GM21390 (cell line): ENCODE measurements around the gene TBC1D10B.
A peak's percentile ranks its signal among the peaks of the same experiment; 100 is the strongest.
"Not testable (repeated sequence)": the region's sequence is repeated elsewhere in the genome, so short reads cannot be mapped to it uniquely, and the experiment has no call there.

ENCODE experiments used
- ATAC-seq: cut with Tn5 transposase; IDR thresholded peaks from one replicate; pipeline ENCODE4 v1.9.1; 2021; ENCODE audit not compliant: unreplicated experiment

TBC1D10B gene

GRCh38 chr16:30398661-30399434 lies 28.6 kb upstream of the TBC1D10B start:
- no peak for ATAC-seq

- no peak for ATAC-seq
Measured at GRCh38 chr16:30397776-30398660, 27.7 kb upstream of the TBC1D10B start.

GRCh38 chr16:30397056-30397455 lies 26.8 kb upstream of the TBC1D10B start:
- ATAC-seq: no peak

GRCh38 chr16:30396627-30397026 lies 26.3 kb upstream of the TBC1D10B start:
- not testable (repeated sequence) for ATAC-seq

- ATAC-seq: no peak
Measured at GRCh38 chr16:30395992-30396585, 25.8 kb upstream of the TBC1D10B start.

GRCh38 chr16:30395155-30395991 lies 25.1 kb upstream of the TBC1D10B start, which contains the start of gene ZNF48:
Gene ZNF48 (plus strand): TSS chr16:30395420. CDS start chr16:30395795, 375 bp downstream.
- ATAC-seq: peak; percentile 71

- no peak for ATAC-seq
Measured at GRCh38 chr16:30394592-30395154, 24.4 kb upstream of the TBC1D10B start.

GRCh38 chr16:30383521-30383920 lies 13.2 kb upstream of the TBC1D10B start:
- ATAC-seq: no peak

- ATAC-seq: no peak
Measured at GRCh38 chr16:30382111-30382881, 12.0 kb upstream of the TBC1D10B start, which contains the start of gene SEPTIN1. Gene SEPTIN1 (minus strand): TSS chr16:30382561. CDS start chr16:30382542, 19 bp downstream.

- ATAC-seq: no peak
Measured at GRCh38 chr16:30381291-30382041, 11.2 kb upstream of the TBC1D10B start.

GRCh38 chr16:30380803-30381208 lies 10.5 kb upstream of the TBC1D10B start:
- ATAC-seq: no peak

GRCh38 chr16:30380072-30380802 lies 9.9 kb upstream of the TBC1D10B start:
- ATAC-seq: no peak

- no peak for ATAC-seq
Measured at GRCh38 chr16:30379158-30379783, 9.0 kb upstream of the TBC1D10B start.

- peak; percentile 78 for ATAC-seq
Measured at GRCh38 chr16:30378236-30379157, 8.2 kb upstream of the TBC1D10B start.

- ATAC-seq: peak; percentile 26
Measured at GRCh38 chr16:30377812-30378235, 7.5 kb upstream of the TBC1D10B start.

GRCh38 chr16:30377050-30377811 lies 6.9 kb upstream of the TBC1D10B start:
- ATAC-seq: no peak
